ENCODE data around the gene GALK2.

DNA sequence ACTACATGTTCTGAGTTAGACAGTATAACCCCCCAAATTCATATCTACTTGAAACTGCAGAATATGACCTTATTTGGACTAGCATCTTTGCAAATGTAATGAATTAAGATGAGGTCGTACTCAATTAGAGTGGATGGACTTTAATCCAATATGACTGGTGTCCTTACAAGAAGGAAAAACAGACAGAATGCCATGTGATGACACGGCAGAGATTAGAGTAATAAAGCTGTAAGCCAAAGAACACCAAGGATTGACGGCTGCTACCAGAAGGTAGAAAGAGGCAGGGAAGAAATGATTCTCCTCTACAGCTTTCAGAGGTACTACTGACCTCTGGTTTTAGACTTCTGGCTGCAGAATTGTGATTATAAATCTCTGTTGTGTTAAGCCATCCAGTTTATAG is 30.3 kb downstream of the GALK2 start:
- TF ChIP-seq, protein P1, sequence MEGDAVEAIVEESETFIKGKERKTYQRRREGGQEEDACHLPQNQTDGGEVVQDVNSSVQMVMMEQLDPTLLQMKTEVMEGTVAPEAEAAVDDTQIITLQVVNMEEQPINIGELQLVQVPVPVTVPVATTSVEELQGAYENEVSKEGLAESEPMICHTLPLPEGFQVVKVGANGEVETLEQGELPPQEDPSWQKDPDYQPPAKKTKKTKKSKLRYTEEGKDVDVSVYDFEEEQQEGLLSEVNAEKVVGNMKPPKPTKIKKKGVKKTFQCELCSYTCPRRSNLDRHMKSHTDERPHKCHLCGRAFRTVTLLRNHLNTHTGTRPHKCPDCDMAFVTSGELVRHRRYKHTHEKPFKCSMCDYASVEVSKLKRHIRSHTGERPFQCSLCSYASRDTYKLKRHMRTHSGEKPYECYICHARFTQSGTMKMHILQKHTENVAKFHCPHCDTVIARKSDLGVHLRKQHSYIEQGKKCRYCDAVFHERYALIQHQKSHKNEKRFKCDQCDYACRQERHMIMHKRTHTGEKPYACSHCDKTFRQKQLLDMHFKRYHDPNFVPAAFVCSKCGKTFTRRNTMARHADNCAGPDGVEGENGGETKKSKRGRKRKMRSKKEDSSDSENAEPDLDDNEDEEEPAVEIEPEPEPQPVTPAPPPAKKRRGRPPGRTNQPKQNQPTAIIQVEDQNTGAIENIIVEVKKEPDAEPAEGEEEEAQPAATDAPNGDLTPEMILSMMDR (IDR thresholded peaks at IDR 0.05), result no peak
- TF ChIP-seq EP300 (IDR thresholded peaks at IDR 0.05), result no peak
- TF ChIP-seq POLR2A (IDR thresholded peaks at IDR 0.05), result no peak

All from tibial nerve (tissue), 4 donors.